Osteoblast (primary cell): Measurements from ENCODE around the gene ELP4. TPM values are rescaled to one million over a fixed set of nuclear protein-coding genes. Genes with fewer than 3 reads are reported as not detected.

Source experiments
- DNase-seq: peaks from one replicate; pipeline ENCODE4 v3.0.0; 2011; ENCODE audit warnings: low spot score, mixed read lengths; ENCODE audit not compliant: insufficient read length; ENCODE audit errors: missing footprints
- H2AFZ ChIP-seq: 2 replicates; pipeline ENCODE4 v1.6.0; 2011; ENCODE audit warnings: mild to moderate bottlenecking, low read length
- H3K27ac ChIP-seq: 2 replicates; pipeline ENCODE4 v1.5.1; 2011; ENCODE audit warnings: mild to moderate bottlenecking, low read depth, low read length, moderate library complexity
- H3K27me3 ChIP-seq: 2 replicates; pipeline ENCODE4 v1.6.0; 2012; ENCODE audit warnings: mild to moderate bottlenecking, control low read depth, inconsistent platforms, low read length, moderate library complexity; ENCODE audit not compliant: insufficient read depth
- H3K36me3 ChIP-seq: 2 replicates; pipeline ENCODE4 v1.5.1; 2011; ENCODE audit warnings: mild to moderate bottlenecking, low read length, control low read depth, moderate library complexity; ENCODE audit not compliant: insufficient read depth
- H3K4me1 ChIP-seq: 2 replicates; pipeline ENCODE4 v1.5.1; 2011; ENCODE audit warnings: mild to moderate bottlenecking, low read length, control low read depth, moderate library complexity; ENCODE audit not compliant: insufficient read depth
- H3K4me2 ChIP-seq: 2 replicates; pipeline ENCODE4 v1.6.0; 2011; ENCODE audit warnings: mild to moderate bottlenecking, low read length; ENCODE audit not compliant: insufficient read depth
- H3K4me3 ChIP-seq: fragments of 200-600 bp; sonication (generic); 3 replicates; pipeline ENCODE4 v1.5.1; 2012; ENCODE audit warnings: mild to moderate bottlenecking, low read length, inconsistent platforms; ENCODE audit not compliant: insufficient read depth
- H3K79me2 ChIP-seq: 2 replicates; pipeline ENCODE4 v1.6.0; 2012; ENCODE audit warnings: mild to moderate bottlenecking, low read length, control low read depth, inconsistent platforms; ENCODE audit not compliant: insufficient read depth
- H3K9me3 ChIP-seq: 2 replicates; pipeline ENCODE4 v1.5.1; 2011; ENCODE audit warnings: low read depth, low read length, control low read depth
- H4K20me1 ChIP-seq: 2 replicates; pipeline ENCODE4 v1.6.0; 2012; ENCODE audit warnings: mild to moderate bottlenecking, low read length, control low read depth; ENCODE audit not compliant: insufficient read depth
- CTCF ChIP-seq: IDR thresholded peaks from 2 replicates; pipeline ENCODE4 v1.5.1; 2011; ENCODE audit warnings: mild to moderate bottlenecking, low read depth, low read length, moderate library complexity; ENCODE audit errors: extremely low read depth
- total RNA-seq: library from RNA; depleted of rRNA; stranded (reverse); fragments of >200 nt; gene quantifications from 2 replicates; pipeline ENCODE4 v1.2.3, GENCODE V29; 2012

The ELP4 gene
- total RNA-seq, 1 donor, result 16.3 TPM

- H3K27me3 ChIP-seq, result peaks cover 100% of the 10 kb centered on the region
These were observed 306.3 kb downstream of the ELP4 start for GRCh38 chr11:31815711-31816467.

GRCh38 chr11:31816468-31817053 lies 307.0 kb downstream of the ELP4 start:
- Histone ChIP-seq H3K9me3 (no peaks in the 10 kb centered on the region), H4K20me1 (no peaks in the 10 kb centered on the region), H3K4me2 (peak overlapping the region; percentile 69), H3K27me3 (peaks cover 100% of the 10 kb centered on the region), H2AFZ (no peak overlapping the region), H3K4me3 (peak overlapping the region; percentile 37), H3K36me3 (no peaks in the 10 kb centered on the region), H3K4me1 (peaks cover 6% of the 10 kb centered on the region), H3K79me2 (no peaks in the 10 kb centered on the region), H3K27ac (no peak overlapping the region)
- peak; percentile 83 for DNase-seq
- TF ChIP-seq CTCF, result no peak

More at GRCh38 chr11:31815711-31816467, 306.3 kb downstream of the ELP4 start:
- no peak overlapping the region for H3K27ac ChIP-seq
- TF ChIP-seq CTCF, result no peak
- no peaks in the 10 kb centered on the region for H3K9me3 ChIP-seq
- H2AFZ ChIP-seq, result no peak overlapping the region
- peak; percentile 90 for DNase-seq
- no peaks in the 10 kb centered on the region for H3K79me2 ChIP-seq
- peak overlapping the region; percentile 69 for H3K4me2 ChIP-seq
- no peaks in the 10 kb centered on the region for H3K36me3 ChIP-seq
- no peaks in the 10 kb centered on the region for H4K20me1 ChIP-seq
- peaks cover 6% of the 10 kb centered on the region for H3K4me1 ChIP-seq
- peak overlapping the region; percentile 28 for H3K4me3 ChIP-seq

GRCh38 chr11:31817054-31817620 lies 307.6 kb downstream of the ELP4 start:
- H4K20me1 ChIP-seq, result no peaks in the 10 kb centered on the region
- no peak for TF ChIP-seq CTCF
- H3K9me3 ChIP-seq, result no peaks in the 10 kb centered on the region
- peak; percentile 87 for DNase-seq
- no peak overlapping the region for H2AFZ ChIP-seq
- H3K36me3 ChIP-seq, result no peaks in the 10 kb centered on the region
- H3K4me3 ChIP-seq, result peak overlapping the region; percentile 37
- peaks cover 6% of the 10 kb centered on the region for H3K4me1 ChIP-seq
- no peaks in the 10 kb centered on the region for H3K79me2 ChIP-seq
- peak overlapping the region; percentile 32 for H3K4me2 ChIP-seq
- no peak overlapping the region for H3K27ac ChIP-seq
- peaks cover 100% of the 10 kb centered on the region for H3K27me3 ChIP-seq
